GM18868 (cell line): ENCODE measurements around the gene NAT16.
"Not testable (repeated sequence)": the region's sequence is repeated elsewhere in the genome, so short reads cannot be mapped to it uniquely, and the experiment has no call there.

Experiments
- ATAC-seq: cut with Tn5 transposase; IDR thresholded peaks from one replicate; pipeline ENCODE4 v1.9.1; 2021; ENCODE audit warnings: mild to moderate bottlenecking, moderate library complexity; ENCODE audit not compliant: unreplicated experiment

Gene NAT16

DNA sequence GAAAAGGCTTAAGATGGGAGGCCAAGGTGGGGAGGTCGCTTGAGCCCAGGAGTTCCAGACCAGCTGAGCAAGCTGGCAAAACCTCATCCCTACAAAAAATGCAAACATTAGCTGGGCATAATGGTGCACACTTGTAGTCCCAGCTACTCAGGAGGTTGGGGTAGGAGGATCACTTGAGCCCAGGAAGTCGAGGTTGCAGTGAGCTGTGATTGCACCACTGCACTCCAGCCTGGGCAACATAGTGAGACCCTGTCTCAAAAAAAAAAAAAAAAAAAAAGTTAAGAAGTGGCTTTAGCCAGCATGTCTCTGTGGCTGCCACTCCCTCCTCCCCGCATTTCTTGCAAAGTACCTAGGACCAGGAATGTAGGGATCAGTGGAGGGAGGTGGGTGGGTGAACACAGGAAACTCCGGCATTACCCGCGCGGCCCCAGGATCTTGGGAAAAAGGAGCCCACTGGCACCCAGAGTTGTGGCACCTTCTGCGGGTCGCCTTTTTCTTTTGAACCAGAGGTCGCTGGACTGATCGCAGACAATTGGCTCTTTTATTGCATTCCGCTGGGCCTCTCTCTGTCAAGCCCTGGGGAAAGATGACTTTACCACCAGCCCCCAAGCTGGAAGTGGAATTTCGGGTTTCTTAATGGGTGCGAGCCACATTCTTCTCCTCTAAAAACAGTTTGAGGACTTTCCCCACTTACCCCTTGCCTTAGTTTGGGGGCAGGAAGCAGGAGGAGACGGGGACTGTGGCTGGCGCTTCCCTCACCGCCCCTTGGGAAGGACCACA is 18.2 kb downstream of the NAT16 start:
- ATAC-seq, result no peak

DNA sequence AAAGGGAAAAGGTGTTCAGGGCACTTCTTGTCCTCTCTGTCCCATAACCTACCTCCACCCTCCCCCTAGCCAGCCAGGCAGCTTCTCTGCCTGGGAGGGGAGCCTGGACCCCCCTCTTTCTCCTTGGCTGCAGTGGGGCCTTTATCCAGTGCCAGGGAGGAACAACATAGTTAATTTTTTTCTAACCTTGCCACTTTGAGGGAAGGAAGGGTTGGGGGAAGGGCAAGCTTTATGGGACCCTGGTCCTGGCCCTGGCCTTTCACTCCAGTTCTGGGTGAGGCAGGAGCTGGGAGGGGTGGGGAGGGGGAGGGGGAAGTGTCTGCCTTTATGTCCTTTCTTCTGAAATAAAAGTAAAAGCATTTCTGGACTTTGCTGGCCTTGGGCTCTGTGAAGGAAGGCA is 19.2 kb downstream of the NAT16 start:
- no peak for ATAC-seq

DNA sequence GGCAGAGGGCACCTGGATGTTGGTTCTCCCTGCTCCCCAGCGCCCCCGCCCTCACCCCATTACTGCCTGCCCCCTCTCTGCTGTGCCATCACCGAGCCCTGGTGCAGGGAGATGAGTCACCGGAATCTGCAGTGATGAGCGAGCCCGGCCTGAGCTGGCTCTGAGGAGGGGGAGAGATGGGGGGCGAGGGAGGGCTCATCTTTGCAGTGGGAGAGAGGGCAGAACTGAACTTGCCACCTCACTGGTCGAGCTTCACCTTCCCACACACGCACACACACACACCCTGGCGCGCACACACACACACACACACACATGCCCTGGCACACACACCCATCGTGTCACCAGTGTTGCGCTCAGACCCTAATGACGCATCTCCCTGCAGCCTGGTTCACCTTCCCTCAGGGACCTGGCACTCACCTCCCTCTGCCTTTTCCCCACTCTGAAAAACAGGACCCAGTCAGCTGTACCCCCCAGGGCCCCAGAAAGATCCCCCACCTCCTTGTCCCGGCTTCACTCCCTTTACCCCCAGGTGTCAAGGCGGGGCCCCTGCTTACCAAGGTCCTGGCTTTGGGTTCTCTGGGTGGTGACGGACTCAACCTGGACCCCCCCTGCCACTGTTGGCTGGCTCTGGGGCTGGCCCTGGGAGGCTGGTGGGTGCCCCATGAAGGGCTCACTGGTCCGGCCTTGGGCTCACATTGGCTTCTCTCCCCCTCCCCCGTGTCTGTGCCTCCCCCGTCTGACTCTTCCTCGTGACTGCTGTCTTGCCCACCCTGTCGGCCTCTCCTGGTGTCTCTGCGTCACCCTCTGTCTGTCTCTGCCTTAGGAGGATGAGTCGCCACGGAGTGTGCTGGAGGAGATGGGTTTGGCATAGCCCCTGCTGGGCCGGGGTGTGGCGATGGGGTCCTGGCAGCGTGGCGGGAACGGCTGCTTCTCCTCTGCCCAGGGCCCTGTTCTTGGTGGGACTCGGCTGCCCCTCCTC is 20.1 kb downstream of the NAT16 start:
- ATAC-seq, result no peak

DNA sequence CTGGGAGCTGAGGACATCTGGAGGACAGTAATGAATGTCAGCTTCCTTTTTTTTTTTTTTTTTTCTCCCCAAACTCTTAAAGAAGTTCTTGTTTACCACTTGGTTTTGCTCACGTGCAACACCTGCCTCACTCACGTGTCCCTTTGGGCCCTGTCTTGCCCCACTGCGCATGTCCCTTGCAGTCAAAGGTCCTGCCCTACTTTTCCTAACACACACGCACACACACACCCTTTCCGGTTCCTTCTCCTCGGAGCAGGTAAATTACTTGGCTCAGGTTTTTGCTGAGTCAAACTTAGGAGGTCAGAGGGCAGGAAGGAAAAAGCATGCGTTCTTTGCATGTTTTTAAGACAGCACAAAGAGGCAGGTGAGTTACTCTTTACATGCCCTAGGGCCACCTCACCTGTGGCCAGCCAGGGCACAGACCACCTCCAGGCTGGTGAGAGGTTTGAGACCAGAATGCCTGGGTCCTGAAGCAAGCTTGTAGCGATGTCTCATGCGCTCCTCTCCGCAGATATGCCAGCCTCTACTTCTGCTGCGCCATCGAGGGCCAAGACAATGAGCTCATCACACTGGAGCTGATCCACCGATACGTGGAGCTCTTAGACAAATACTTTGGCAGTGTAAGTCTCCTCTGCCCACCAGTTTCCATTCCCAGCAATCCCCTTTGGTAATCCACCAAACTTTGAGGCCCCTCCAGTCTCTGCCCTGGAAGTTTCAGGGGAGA is 23.1 kb downstream of the NAT16 start:
- no peak for ATAC-seq

DNA sequence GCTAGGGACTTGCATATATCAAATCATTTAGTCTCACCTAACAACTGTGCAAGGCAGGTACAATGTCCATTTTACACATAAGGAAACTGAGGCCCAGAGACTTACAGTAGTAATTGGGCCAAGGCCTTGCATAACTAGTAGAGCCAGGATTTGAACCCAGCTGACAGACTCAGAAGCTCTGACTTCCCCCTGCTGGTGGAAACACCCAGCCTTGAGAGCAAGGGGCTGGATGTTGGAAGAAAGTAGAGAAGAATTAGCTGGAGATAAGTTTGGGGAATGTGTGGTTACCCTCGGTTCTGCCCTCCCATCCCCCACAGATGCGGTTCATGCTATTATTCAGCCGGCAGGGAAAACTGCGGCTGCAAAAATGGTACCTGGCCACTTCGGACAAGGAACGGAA is 23.8 kb downstream of the NAT16 start:
- ATAC-seq, result no peak

DNA sequence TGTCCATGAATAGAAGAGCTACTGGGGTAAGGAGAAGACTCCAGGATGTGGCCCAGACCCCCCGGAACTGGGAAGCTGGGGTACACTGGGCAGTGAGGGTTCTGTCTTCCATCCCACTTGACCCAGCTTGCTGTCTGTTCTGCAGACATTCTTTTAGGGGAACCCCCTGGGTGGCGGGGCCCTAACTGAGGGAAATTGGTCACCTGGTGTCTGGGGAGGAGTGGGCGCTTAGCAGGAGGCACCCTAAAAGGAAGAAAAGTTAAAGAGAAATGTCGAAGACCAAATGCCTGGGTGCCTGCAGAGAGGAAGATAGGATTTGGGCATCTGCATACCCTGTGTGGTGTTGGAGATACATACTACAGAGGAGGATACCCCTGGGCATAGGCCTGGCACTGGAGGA is 24.8 kb downstream of the NAT16 start:
- no peak for ATAC-seq

DNA sequence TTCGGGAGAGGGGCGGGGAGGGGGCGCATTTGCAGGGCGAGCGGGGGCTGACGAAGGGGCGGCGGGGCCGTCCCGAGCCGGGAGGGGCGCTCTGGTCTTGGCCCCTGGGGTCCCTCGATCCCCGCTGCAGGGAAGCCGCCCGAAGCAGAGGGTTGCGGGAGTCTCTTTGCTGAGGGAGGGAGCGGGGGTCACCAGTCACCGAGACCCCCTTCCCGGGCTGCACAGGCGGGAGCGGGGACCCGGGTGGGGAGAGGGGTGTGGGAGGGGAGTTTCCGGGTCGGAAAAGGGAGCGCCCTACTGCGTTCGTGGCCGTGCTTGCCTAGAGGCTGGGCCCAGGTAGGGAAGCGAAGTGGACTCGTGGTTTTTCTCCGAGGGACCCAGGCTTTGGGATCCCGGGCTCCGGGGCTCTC is 25.4 kb downstream of the NAT16 start:
- ATAC-seq, result no peak

DNA sequence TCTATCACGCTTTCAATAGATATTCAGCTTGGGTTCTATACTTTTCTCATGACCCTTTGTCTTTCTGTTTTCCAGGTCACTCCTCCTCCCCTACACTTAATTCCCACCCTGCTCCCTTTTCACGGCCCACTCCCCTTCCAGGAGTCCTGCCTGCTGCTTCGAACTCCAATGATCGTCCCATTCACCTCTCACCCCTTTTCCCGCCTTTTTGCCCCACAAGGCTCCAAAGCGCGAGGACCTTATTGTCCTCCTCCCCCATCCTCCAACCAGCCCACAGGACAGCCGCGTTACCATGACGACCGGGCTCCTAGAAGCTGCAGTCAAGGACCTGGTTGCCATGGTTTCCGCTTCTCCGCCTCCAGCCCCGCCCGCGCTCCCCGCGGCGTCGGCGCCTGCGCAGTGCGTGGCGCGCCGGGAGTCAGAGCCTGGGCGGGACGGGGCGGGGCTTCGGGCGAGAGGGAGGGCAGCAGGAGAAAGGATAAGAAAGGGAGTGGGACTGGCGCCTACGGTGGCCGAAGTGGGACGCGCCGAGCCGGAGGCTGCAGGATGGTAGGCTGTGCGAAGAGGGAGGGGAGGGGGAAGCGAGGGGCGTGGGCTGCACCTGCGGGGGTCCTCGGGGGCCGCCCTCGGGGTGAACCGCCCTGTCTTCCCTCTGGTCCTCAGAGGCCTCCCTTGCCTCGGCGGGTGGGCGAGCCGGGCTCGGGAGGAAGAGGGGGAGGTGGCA is 26.0 kb downstream of the NAT16 start, which contains the start of gene AP1S1:
AP1S1 (plus strand) TSS at position 508 of the 724 bp plus-strand sequence; CDS start at position 547, 39 bp downstream.
- peak; percentile 78 for ATAC-seq

DNA sequence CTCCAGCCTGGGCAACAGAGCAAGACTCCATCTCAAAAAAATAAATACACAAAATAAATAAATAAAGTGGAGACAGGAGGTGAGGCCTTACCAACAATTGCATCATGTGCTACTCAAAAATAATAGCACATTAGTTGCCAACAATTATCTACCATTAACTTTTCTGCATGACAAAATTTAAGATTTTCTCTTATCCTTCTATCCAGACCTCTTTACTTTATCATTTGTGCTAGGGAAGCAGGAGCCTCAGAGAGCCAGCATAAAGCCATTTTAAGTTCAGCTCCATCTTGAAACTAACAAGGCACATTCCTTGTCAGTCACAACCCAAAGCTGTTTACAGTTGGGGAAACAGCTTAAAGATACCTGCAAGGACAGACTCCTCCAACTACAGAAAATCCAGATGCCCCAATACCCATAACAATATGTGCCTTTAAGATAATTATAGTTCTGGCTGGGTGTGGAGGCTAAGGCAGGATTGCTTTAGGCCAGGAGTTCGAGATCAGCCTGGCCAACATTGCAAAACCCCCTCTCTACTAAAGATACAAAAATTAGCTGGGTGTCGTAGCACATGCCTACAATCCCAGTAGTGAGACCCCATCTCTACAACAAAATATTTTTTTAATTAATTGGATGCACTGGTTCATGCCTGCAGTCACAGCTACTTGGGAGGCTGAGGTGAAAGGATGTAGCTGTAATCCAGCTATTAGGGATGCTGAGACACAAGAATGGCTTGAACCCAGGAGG is 28.0 kb downstream of the NAT16 start:
- no peak for ATAC-seq

DNA sequence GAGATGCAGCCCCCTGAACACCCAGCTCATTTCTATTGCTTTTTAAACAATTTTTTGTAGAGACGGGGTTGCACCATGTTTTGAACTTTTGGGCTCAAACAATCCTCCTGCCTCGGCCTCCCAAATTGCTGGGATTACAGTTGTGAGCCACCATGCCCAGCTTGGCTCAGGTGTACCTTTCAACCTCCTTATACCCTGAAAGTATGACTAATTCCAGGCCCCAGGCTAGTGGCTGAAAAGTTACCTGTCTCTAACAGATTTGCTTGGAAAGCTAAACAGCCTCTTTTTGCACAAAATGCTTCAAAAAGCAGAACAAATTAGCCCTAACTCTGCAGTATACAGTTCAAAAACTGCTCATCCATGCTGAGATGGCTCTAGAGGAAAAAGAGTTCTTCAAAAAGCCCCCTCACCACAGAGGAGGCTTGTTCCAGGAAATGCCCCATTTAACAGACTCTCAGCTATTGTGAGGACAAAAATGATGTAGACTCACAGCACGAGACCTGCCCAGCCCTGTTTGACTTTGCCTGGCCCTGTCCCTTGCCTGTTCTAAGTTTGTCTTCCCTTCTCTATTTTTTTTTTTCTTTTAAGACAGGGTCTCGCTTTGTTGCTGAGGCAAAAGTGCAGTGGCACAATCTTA is 39.2 kb downstream of the NAT16 start:
- no peak for ATAC-seq

DNA sequence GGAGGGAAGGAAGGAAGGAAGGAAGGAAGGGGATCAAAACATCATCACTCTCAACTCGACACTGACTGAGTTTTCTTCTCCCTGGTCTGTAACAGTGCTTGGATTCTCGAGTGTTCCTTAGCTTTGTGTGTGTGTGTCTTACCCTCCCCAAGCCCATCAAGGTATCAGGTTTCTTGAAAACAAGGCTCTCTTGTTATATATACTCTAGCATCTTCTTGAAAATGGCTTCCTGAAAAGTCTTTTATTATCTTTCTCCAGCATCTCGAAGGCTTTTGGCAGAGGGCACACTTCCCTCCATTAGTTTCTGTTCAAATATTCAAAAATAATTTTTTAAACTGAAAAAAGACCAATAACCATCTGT is 39.8 kb downstream of the NAT16 start:
- ATAC-seq, result no peak

DNA sequence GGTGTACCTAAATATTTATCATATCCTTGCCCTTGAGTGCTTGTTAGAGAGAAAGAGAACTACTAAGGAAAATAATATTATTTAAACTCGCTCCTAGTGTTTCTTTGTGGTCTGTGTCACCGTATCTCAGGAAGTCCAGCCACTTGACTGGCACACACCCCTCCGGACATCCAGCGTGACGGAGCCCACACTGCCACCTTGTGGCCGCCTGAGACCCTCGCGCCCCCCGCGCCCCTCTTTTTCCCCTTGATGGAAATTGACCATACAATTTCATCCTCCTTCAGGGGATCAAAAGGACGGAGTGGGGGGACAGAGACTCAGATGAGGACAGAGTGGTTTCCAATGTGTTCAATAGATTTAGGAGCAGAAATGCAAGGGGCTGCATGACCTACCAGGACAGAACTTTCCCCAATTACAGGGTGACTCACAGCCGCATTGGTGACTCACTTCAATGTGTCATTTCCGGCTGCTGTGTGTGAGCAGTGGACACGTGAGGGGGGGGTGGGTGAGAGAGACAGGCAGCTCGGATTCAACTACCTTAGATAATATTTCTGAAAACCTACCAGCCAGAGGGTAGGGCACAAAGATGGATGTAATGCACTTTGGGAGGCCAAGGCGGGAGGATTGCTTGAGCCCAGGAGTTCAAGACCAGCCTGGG is 41.8 kb downstream of the NAT16 start:
- peak; percentile 75 for ATAC-seq

DNA sequence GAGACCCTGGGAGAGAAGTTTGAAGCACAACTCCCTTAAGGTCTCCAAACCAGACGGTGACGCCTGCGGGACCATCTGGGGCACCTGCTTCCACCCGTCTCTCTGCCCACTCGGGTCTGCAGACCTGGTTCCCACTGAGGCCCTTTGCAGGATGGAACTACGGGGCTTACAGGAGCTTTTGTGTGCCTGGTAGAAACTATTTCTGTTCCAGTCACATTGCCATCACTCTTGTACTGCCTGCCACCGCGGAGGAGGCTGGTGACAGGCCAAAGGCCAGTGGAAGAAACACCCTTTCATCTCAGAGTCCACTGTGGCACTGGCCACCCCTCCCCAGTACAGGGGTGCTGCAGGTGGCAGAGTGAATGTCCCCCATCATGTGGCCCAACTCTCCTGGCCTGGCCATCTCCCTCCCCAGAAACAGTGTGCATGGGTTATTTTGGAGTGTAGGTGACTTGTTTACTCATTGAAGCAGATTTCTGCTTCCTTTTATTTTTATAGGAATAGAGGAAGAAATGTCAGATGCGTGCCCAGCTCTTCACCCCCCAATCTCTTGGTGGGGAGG is 42.4 kb downstream of the NAT16 start:
- no peak for ATAC-seq

DNA sequence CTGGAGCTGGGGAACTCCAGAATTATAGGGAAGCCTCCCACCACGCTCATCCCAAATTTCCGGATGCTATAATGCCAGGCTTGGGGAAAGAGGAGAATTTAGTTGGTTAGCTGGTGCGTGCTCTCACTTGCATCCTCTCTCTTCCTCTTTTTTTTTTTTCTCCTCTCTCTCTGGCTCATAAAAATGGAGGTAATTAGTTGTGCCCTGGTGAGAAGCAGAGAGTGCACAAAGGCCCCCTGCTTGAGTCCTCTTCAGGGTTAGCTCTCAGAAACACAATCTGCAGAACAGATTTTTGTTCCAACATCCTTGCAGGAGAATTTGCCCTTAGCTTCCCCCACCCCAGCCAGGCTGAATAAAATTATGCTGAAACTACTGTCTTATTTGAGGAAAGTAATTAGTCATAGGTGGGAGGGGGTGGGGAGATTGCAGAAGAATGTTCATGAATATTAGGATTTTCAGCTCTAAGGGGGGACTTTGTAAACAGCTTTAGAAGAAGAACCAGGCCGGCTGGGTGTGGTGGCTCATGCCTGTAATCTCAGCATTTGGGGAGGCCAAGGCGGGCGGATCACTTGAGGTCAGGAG is 45.6 kb downstream of the NAT16 start:
- no peak for ATAC-seq

DNA sequence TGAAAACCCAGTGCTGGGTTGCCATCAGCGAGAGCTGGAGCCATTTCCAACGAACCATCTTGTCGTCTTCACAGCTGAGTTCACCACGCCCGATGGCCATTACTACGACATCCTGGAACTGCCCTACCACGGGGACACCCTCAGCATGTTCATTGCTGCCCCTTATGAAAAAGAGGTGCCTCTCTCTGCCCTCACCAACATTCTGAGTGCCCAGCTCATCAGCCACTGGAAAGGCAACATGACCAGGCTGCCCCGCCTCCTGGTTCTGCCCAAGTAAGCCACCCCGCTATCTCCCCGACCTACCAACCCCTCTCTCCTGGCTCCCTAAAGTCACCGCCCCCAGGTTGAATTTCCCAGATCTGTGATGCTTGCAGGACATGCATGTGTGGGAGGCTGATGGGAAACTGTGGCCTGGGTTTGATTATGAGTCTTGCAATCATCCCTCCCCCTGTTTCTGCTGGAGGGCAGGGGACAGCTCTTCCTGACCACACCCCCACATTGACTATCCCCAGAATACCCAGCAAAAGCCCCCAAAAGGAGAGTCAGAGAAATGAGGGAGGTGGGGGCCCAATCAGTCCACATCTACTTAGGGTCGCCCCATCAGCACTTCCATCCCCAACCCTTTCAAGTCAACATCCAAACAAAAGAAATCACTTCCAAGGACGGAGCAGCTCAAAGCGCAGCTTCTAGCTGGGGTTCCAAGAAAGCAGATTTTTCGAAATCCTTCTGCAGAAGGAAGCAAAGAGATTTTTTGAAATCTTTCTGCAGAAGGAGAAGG is 46.3 kb downstream of the NAT16 start:
- no peak for ATAC-seq

DNA sequence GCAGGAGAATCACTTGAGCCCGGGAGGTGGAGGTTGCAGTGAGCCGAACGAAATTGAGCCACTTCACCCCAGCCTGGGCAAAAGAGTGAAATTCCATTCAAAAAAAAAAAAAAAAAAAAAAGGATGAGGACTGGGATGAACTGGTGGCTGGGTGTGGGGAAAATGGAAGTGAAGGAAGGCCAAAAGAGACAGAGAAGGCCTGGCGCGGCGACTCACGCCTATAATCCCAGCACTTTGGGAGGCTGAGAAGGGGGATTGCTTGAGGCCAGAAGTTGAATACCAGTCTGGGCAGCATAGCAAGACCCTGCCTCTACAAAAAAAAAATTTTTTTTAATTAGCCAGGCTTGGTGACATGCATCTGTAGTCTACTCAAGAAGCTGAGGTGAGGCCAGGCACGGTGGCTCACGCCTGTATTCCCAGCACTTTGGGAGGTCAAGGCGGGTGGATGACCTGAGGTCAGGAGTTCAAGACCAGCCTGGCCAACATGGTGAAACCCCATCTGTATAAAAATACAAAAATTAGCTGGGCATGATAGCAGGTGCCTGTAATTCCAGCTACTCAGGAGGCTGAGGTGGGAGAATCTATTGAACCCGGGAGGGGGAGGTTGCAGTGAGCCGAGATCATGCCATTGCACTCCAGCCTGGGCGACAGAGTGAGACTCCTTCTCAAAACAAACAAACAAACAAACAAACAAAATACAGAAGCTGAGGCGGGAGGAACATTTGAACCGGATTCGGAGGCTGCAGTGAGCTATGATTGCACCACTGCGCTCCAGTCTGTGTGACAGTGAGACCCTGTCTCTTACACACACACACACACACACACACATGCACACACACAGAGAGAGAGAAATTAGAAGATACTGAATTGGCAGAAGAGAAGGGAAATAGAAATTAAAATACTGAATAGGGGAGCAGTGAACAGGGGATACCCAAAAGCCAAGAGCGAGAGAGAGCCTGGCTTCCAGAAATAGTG is 47.2 kb downstream of the NAT16 start:
- not testable (repeated sequence) for ATAC-seq
